Right lung (tissue), 5 donors: Measurements from ENCODE around the gene RASAL2. TPM values are rescaled to one million over a fixed set of nuclear protein-coding genes. Genes with fewer than 3 reads are reported as not detected.
"Not testable (repeated sequence)": the region's sequence is repeated elsewhere in the genome, so short reads cannot be mapped to it uniquely, and the experiment has no call there.

Experiments used
- DNase-seq, 2 donors: peaks; one replicate each; pipeline ENCODE4 v3.0.0-alpha.2; 2013
- polyA plus RNA-seq, 5 donors: library from polyadenylated mRNA; unstranded; fragments of 120-200 nt; gene quantifications; one replicate each; pipeline versions ENCODE4 v1.2.1 to v1.2.3, GENCODE V29; 2013; ENCODE audit warnings: inconsistent platforms in 1 of 5, low replicate concordance in 1 of 5; ENCODE audit not compliant: insufficient read length in 5 of 5, insufficient read depth in 1 of 5

RASAL2 gene
- polyA plus RNA-seq, 5 donors, result 17.2 to 34.3 (median 32.0) TPM

DNA sequence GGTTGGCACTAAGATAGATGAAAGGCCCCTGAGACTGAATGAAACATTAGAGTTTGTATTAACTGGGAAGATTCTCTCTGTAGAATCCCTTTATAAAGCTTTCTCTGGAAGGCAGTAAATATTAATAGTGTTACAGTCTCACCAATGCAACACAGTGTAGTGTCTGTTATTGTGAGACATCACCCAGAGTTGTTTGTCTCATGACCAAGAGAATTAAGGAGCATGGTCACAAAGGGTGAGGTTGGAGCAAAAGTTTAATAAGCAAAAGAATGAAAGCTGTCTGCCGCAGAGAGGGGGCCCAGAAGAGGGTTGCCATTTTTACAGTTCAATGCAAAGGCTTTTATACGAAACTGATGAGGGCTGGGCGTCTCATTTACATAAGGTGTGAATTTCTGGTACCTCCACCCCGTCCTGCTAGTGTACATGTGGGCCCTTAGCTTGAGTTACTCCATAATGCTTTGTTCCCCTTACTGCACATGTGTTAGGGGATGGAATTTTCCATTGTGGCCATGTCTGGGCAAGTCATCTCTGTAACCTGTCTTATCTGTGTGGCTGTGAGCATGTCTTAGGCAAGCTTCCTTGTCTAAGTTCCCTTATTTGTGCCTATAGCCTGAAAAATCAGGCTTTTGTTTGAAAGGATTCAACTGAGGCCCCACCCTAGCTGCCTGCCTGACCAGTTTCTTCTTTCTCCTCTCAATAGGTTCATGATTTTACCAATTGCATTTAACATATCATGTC is 184.1 kb downstream of the RASAL2 start:
- no peak for DNase-seq

DNA sequence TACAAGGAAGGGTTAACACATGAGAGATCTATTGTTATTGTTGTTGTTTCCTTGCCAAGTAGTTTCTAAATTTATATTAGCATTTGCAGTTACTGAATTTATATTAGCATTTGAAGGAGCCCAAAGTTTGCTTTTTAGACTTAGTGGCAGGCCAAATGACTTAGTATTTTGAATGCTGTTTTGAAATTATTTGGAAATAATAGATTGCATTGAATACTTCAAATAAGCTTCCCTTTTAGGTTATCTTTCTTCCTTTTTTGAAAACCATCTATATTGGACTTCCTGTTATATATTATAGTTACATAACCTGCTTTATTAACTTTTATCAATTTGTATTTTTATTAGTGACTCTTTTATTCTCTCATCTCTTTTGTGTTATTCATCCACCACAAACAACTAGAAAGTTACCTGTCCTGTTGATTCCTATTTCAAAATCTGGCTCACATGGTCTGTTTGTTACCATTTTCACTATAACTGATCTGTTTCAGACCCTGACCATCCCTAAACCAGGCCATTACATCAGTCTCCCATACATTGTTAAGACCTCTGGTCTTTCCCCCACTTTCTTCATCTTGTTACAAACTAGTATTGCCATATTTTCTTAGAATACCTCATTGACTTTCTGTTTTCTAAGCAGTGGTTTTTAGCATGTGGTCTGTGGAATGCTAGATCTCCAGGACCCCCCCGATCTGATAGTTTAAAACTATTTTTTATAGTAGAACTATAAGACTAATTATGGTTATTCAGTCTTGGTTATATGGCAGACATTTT is 185.2 kb downstream of the RASAL2 start:
- no peak for DNase-seq

DNA sequence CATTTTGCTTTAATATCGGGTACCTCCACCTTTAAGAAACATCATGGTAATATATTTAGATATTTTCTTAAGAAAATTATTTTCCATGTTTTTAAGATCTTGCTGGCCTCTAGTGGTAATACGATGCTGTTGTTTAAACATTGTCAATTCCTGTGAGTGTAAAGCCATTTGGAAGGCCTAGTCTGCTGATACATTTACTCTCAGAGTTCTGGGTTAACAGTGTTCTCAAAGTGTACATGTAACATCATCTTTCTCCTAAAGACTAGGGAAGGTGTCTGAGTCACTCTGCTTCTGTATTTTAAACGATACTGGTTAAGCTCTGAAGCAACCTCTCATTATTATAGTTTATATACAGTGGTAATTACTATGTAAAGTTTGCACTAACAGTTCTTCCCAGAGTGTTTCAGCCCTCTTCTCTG is 189.1 kb downstream of the RASAL2 start:
- DNase-seq, result no peak

DNA sequence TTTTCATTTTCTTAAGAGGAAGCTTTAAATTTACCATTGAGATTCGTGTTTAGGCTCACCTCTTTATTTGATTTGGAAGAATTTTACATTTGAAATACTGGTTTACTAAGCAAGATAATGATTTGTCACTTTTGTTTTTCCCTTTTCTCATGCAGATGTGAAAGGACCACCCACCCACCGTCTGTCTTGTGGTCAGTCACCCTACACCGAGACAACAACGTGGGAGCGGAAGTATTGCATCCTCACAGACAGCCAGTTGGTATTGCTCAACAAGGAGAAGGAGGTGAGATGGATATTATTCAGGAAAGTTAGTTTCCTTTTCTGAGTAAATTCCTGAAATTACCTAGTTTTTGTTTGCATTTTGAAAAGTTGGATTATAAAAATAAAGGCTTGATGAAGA is 189.5 kb downstream of the RASAL2 start:
- DNase-seq, result no peak

DNA sequence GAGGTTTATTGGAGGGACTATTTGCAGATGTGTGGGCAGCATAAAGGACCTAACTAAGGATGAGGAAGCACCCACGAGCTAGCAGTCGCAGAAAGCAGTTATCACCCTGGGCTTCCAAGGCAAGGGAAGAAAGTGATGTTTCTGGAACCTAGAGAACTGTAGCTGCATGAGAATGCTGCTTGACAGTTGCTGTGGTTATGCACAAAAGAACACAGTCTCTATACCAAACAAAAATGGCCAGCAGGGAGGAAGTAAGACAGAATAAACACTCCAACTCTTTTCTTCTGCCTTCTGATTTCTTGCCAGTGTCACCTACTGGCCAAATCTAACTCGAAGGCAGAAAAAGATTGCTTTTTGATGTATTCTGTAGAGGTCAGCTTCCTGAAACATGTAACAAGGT is 190.2 kb downstream of the RASAL2 start:
- no peak for DNase-seq

DNA sequence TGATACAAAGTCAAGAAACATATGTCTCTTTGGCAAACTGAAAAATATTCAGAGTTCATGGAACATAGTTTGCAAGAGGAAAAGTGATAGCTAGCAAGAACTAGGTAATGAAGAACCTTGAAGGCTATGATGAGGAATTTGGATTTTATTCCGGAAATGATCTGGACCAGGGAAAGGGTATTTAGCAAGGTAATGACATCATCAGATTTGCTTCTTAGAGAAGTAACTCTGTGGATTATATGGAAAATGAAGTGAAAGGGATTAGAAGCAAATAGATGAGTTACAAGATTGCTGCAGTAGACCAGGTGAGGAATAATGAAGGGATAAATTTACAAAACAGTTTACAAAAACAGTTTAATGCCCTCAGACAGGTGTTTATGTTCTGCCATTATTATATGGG is 197.3 kb downstream of the RASAL2 start:
- no peak for DNase-seq

DNA sequence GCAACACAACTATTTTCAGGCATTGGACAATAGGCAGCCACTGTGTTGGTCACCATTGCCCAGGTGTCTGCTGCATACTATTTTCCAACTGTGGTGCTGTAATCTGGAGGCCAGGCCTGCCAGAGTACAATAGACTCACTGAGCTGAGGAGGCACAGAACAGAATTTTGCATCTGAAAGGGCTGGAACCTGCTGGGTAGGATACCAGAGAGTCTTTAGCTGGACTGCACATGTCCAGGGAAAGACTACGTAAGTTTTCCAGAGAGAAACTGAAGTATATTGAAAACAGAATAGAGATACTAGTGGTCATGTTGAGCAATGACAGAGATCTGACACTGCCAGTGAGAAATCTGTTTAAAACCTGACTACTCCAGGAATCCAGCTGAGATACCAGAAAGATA is 200.8 kb downstream of the RASAL2 start:
- no peak for DNase-seq

DNA sequence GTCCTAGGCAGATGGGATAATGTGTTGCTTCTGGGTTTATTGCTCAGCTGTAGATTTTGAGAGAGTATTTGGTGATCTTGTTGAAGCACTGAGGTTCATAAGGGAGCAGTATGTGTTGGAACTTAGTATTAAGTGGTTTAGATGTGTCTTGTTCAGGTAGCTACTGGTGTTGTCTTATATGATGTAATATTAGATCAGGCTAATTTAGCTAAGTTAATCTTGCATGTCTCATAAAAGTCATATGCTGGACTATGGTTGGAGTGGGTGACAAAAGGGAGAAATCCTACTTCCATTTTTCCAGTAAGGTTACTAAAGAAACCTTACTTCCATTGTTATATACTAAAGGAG is 206.4 kb downstream of the RASAL2 start:
- DNase-seq, result no peak

DNA sequence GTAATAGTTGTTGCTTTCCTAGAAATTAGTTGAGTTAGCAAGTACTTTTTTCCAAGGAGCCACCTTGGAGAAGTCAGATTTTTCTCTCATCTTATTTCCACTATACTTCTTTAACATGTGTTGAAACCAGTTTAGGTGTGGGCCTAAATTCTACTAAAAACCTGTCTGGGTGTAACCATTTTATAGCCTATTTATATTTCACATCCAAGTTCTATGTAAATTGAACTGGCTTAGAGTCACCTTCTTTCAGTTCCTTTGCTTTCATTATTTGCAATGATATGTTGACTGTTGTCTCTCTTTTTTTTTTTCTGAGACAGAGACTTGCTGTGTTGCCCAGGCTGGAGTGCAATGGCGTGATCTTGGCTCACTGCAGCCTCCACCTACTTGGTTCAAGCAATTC is 207.2 kb downstream of the RASAL2 start:
- DNase-seq, result no peak

DNA sequence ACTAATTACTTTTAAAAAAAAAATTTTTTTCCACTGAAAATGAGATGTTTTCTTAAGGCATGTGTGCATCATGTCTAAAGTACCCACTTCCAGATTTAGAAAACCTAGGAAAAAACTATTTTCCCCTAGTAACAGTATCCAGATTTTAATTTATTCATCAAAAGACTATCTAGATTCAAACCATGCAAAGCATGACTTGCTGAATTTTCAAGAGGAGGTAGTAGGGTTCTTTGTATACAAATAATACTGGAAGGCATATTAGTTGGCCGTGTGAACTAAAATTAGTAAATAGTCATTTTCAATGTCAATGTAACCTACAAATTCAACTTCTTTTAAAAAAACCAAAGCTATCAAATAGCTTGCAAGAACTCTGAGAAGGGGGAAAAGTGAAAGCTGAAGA is 213.4 kb downstream of the RASAL2 start:
- DNase-seq, result no peak

DNA sequence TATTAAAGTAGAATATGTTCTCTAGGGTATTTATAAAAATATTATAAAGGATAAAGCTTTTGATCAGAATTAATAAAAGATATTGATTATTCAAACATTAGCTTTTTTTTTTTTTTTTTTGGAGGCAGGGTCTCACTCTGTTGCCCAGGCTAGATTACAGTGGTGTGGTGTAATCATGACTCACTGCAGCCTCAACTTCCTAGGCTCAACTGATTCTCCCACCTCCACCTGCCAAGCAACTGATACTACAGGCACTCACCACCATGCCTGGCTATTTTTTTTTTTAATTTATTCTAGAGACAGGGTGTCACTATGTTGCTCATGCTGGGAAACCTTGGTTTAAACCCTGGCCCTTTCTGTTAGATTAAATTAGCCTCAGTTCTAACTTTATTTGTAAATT is 214.5 kb downstream of the RASAL2 start:
- DNase-seq, result no peak

DNA sequence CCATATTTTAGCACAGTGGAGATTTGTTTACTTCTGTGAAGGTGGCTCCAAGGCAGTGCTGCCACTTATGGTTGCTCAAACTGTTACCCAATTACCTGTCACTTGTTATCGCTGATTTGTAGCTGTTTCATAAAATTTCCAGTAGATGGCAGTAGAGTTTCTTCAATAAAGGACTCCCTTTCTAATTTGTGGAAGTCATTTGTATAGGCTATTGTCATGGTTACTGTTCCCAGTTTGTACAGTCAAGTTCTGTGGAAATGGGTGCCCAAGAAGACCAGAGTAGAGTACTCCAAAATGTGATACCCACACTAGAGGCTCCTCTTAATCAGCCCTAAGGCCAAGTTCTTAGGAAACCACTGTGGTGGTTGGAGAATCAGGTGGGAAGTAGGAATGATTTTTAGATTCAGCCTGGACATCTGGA is 216.8 kb downstream of the RASAL2 start:
- peak; percentile 64 to 71 for DNase-seq

DNA sequence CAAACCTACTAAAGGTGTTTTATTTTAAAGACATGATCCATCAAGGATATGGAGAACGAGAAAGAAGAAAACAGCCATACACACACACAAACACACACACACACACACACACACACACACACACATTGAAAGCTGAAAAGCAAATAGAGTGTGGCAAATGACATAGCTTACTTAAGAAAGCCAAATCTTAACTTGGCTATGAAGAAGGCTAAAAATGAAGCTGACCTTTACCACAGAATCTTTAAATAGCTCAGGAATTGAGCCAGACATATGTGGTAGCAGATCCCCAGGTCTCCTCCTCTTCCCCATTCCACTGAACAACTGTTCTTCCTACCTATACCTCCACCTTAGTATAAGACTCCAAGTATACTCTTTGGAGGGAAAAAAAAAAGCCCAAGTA is 217.3 kb downstream of the RASAL2 start:
- DNase-seq, result no peak

DNA sequence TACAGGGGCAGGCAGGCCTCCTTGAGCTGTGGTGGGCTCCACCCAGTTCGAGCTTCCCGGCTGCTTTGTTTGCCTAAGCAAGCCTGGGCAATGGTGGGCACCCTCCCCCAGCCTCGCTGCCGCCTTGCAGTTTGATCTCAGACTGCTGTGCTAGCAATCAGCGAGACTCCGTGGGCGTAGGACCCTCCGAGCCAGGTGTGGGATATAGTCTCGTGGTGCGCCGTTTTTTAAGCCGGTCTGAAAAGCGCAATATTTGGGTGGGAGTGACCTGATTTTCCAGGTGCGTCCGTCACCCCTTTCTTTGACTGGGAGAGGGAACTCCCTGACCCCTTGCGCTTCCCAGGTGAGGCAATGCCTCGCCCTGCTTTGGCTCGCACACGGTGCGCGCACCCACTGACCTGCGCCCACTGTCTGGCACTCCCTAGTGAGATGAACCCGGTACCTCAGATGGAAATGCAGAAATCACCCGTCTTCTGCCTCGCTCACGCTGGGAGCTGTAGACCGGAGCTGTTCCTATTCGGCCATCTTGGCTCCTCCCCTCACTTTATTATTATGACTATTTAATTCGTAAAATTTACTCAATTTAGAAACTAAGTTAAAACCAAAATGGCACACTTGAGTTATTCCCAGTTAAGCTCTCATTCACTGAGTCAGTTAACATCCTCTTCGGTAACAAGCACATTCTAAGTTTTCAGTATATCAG is 226.5 kb downstream of the RASAL2 start:
- not testable (repeated sequence) for DNase-seq

DNA sequence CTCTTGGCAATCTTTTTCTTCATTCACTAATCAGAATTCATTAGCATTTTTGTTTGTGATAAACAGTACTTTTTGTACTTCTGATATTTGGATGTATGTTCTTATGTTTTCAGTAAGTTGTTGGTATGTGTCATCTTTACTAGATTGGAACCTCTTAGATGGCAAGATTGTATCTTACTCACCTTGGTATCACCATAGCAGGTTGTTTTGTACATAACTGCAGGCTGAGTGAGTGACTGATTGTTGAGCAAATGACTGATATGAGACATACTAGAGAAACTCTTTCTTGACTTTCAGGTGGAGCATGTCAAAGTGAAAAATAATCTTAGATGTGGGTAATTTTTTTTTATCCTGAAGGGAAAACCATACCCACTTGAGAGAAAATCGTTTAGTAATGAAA is 229.2 kb downstream of the RASAL2 start:
- DNase-seq, result no peak

DNA sequence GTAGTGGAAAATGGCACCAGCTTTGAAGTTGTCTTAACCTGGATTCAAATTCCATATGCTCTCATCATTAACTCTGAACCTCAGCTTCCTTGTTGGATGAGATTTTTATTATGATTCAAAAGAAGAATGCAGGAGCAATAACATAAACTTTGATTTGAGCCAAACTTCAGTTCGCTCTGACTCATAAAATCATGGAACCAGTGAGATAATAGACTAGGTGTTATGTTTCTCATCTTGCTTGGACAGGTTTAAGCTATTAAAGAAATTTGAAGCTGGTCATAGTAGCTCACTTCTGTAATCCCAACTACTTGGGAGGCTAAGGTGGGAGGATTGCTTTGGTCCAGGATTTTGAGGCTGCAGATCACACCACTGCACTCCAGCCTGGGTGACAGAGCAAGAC is 230.1 kb downstream of the RASAL2 start:
- no peak for DNase-seq

DNA sequence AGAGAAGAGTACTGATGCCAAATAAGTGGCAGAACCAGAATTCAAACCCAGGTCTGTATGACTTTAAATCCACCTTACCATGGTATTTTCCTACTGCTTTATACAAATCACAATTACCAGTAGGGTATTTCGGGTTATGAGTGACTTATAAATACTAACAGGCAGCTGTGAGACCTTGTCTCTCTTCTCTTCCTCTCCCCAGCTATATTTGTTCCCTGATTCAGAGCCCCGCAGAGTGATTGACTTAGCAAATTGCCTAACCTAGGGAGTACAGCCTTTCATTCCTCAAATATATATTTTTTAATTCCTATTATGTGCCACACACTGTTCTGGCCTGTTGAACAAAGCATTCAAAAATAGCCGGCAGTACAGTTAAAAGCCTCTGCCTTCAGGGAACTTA is 234.8 kb downstream of the RASAL2 start:
- no peak for DNase-seq

DNA sequence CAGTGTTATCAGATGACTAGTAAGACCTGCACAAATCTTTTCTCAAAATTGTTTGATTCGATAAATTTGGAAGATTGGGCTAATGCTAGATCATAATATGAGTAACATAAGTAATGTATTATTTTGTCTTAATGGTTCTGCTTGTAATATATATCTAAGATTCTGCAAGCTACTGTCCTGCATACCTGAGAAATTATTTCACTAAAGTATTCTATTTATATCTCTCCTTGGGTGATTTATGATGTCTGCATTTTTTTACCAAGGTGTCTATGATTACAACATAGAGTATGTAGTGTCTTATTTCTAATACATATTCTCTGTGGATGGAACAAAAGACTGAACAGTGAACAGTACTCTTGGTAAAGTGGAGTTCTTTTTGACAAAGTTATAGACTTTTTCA is 236.2 kb downstream of the RASAL2 start:
- DNase-seq, result no peak

DNA sequence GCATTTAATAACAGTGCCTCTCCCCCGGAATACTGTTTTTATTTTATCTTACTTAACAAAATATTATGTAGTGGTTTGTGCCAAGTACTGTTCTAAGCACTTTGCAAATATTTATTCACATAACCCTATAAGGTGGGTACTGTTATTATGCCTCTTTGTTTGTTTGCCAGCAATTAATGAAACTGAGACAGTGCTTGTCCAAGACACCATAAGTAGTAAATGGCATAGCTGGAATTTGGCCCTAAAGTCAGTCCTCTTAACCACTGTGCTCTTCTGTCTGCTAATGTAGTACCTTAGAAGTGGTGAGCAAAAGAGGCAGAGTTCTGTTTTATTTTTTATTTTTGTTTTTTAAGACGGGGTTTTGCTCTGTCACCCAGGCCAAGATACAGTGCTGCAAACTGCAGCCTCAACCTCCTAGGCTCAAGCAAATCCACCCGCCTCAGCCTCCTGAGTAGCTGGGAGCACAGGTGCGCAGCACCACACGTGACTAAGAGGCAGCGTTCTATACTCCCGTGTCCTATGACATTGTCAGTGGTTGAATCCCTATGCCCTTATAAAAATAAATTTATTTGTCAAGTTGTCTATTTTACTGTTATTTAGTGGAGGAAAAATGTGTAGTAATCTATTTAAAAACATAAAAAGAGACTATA is 237.1 kb downstream of the RASAL2 start:
- DNase-seq, result no peak

DNA sequence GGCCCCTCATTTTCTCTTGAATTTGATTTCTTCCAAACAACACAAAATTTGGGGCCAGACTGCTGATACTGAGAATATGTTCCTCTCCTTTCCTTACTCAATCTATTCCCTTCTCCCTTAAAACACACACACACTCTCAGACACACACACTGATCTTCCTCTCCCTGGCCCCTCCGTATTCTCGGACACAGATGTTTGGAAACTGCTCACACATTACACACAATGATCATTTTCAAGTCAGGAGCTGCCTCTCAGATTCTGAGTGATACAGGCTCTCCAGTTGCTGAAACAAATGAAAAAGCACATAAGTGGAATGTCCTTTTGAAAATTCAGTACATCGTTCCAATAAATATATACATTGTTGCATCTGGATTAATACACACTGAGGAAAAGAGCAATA is 241.5 kb downstream of the RASAL2 start:
- no peak for DNase-seq

DNA sequence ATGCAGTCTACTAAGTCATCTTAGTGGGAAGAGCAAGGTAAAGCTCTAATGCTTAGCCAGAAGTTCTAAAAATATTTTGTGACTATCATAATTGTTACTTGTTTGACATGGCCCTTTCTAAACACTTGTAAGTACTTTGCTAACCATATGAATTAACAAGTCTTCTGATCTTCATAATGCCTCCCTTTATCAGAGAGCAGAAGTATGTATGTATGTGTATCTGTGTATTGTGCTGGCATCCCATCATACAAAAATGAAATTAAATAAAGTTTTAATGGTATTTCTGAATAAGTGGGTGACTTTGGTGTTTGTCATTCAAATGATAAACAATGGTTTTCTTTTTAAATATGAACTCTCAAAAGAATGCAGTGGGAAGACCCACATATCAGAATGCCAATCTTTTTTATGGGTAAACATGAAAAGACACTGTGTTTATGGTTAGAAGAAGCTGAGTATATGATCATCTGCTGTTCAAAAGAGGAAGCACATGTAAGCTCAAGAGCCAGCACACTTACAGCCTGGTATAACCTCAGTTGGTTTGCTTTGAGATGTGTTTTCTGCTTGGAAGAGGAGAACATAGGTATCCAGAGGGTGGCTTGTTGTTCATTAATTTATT is 243.3 kb downstream of the RASAL2 start:
- DNase-seq, result no peak

DNA sequence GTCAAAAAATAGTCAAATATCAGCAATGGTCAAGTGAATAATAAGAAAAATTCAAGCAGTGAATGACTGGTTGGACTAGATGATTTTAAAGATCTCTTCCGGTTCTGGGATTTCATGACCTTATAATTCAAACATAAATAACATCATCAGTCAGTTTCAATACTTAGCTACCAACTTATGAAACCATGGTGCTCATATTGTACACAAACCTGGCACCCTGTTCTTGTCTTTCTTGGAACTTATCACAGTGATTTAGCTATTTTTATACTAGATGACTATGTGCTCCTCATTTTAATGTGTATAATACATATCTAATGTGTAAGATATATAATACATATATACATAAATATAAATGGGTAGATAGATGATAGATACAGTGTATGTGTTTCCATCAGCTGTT is 245.9 kb downstream of the RASAL2 start:
- DNase-seq, result no peak
